Measurements from ENCODE around the gene NKIRAS2. TPM values are rescaled to one million over a fixed set of nuclear protein-coding genes. Genes with fewer than 3 reads are reported as not detected.
A peak's percentile ranks its signal among the peaks of the same experiment; 100 is the strongest.

NKIRAS2 gene
- total and polyA plus RNA-seq, 4 donors, result 16.4 to 20.7 (median 17.4) TPM

DNA sequence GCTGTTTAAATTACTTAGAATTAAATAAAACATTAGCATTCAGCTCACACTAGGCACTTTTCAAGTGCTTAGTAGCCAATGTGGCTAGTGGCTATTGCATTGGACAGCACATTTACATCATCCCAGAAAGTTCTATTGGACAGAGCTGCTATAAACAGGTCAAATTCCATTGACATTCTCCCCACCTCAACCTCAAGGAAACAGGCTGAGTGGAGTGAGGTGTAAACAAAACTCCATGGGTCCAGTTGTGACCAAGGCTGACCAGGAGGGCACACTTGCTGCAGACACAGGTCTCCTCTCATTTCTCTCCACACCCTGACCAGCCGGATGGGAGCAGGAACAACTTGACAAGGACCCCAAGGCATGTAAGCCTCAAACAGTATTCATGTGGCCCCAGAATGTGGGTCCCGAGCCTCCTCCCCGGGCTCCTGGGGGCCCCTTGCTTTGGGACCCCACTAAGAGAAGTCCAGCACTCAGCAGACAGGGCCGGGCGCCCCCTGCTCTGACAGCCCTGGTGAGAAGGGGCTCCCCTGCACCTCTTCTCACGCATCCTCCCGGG, 30.0 kb downstream of the NKIRAS2 start:
- no peak for TF ChIP-seq GABPA (IDR thresholded peaks at IDR 0.05 in 1 of 2, conservative IDR thresholded peaks at IDR 0.05 in 1 of 2)
- Histone ChIP-seq H3K27ac (ENCODE audit: low read depth in 1 of 2, low read length in 2 of 2) (no peak overlapping the region), H3K9ac (ENCODE audit: low read depth in 1 of 2, low read length in 2 of 2) (no peak overlapping the region), H3K4me1 (ENCODE audit: control insufficient read depth in 4 of 4, insufficient read depth in 4 of 4, low read length in 3 of 4) (peaks cover 0 to 5% (median 2%) of the 10 kb centered on the region in 4 donors), H3K27me3 (ENCODE audit: control insufficient read depth in 4 of 4, insufficient read depth in 4 of 4, low read length in 3 of 4) (no peaks in the 10 kb centered on the region), H3K9me3 (ENCODE audit: control insufficient read depth in 4 of 4, low read length in 3 of 4) (no peaks in the 10 kb centered on the region), H3K4me3 (ENCODE audit: low read depth in 1 of 3, low read length in 3 of 3) (peak overlapping the region in 2 of 3 donors; percentile 45 to 65), H3K36me3 (ENCODE audit: control insufficient read depth in 4 of 4, insufficient read depth in 3 of 4, low read depth in 1 of 4, low read length in 3 of 4) (no peaks in the 10 kb centered on the region)
- 6% methylated on average over 7 of the region's 7 CpGs for WGBS
- DNase-seq (ENCODE audit: low spot score), result no peak

DNA sequence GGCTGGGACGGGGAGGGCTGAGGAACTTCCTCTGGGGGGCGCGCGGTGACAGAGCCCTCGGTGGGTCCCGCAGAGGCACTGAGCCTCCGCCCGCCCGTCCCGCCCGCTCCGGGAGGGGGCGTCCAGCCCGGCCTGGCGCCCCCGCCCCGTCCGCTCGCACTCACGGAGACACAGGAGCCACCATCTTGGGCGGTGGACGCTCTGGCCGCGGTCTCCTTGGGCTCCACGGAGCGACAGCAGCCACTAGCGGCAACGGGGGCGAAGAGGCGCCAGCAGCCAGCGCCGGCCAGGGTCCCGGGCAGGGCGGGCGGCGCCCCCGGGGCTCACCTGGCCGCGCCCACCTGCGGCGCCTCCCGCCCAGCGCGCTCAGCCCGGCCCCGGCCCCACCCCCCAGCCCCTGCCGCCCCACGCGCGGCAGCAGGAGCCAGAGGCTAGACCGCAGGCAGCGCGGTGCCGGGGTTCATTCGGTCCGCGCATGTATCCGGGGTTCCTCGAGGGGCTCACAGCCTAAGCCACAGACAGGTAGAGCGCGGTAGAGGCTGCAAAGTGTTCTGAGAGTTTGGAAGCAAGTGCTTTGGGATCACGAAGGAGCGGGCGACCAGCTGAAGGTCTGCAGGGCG, 30.6 kb downstream of the NKIRAS2 start, which contains the start of gene C17orf113:
C17orf113 (minus strand) TSS at position 209 of the 620 bp plus-strand sequence. CDS start 7,225 bp downstream, outside the sequence.
- no peaks in the 10 kb centered on the region for H3K9me3 ChIP-seq (ENCODE audit: control insufficient read depth in 4 of 4, low read length in 3 of 4)
- no peaks in the 10 kb centered on the region for H3K27me3 ChIP-seq (ENCODE audit: control insufficient read depth in 4 of 4, insufficient read depth in 4 of 4, low read length in 3 of 4)
- H3K36me3 ChIP-seq (ENCODE audit: control insufficient read depth in 4 of 4, insufficient read depth in 3 of 4, low read depth in 1 of 4, low read length in 3 of 4), result no peaks in the 10 kb centered on the region
- TF ChIP-seq ZBTB33 (IDR thresholded peaks at IDR 0.05), result no peak
- no peak for TF ChIP-seq GABPA (IDR thresholded peaks at IDR 0.05 in 1 of 2, conservative IDR thresholded peaks at IDR 0.05 in 1 of 2)
- TF ChIP-seq YY1 (IDR thresholded peaks at IDR 0.05), result no peak
- peak; percentile 34 to 53 for TF ChIP-seq RAD21 (IDR thresholded peaks at IDR 0.05)
- TF ChIP-seq SP1 (IDR thresholded peaks at IDR 0.05), result no peak
- TF ChIP-seq HNF4A (conservative IDR thresholded peaks at IDR 0.05), result no peak
- no peak for TF ChIP-seq HNF4G (IDR thresholded peaks at IDR 0.05)
- TF ChIP-seq, protein P1, sequence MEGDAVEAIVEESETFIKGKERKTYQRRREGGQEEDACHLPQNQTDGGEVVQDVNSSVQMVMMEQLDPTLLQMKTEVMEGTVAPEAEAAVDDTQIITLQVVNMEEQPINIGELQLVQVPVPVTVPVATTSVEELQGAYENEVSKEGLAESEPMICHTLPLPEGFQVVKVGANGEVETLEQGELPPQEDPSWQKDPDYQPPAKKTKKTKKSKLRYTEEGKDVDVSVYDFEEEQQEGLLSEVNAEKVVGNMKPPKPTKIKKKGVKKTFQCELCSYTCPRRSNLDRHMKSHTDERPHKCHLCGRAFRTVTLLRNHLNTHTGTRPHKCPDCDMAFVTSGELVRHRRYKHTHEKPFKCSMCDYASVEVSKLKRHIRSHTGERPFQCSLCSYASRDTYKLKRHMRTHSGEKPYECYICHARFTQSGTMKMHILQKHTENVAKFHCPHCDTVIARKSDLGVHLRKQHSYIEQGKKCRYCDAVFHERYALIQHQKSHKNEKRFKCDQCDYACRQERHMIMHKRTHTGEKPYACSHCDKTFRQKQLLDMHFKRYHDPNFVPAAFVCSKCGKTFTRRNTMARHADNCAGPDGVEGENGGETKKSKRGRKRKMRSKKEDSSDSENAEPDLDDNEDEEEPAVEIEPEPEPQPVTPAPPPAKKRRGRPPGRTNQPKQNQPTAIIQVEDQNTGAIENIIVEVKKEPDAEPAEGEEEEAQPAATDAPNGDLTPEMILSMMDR (IDR thresholded peaks at IDR 0.05; ENCODE audit: low read depth, low read length, missing input control), result peak; percentile 14
- TF ChIP-seq FOXA1 (IDR thresholded peaks at IDR 0.05), result no peak
- TF ChIP-seq, protein P2, sequence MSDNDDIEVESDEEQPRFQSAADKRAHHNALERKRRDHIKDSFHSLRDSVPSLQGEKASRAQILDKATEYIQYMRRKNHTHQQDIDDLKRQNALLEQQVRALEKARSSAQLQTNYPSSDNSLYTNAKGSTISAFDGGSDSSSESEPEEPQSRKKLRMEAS (IDR thresholded peaks at IDR 0.05), result no peak
- TF ChIP-seq NR2F2 (IDR thresholded peaks at IDR 0.05), result no peak
- no peak for TF ChIP-seq JUND (IDR thresholded peaks at IDR 0.05)
- H3K4me1 ChIP-seq (ENCODE audit: control insufficient read depth in 4 of 4, insufficient read depth in 4 of 4, low read length in 3 of 4), result peaks cover 0 to 5% (median 2%) of the 10 kb centered on the region in 4 donors
- H3K27ac ChIP-seq (ENCODE audit: low read depth in 1 of 2, low read length in 2 of 2), result no peak within 1 kb of the TSS
- peak within 1 kb of the TSS in 2 of 3 donors; percentile 45 to 65 for H3K4me3 ChIP-seq (ENCODE audit: low read depth in 1 of 3, low read length in 3 of 3)
- 2% methylated on average over 65 of the region's 65 CpGs for WGBS
- DNase-seq (ENCODE audit: low spot score), result peak; percentile 38
- no peak within 1 kb of the TSS for H3K9ac ChIP-seq (ENCODE audit: low read depth in 1 of 2, low read length in 2 of 2)

GRCh38 chr17:42051013-42051400, 31.1 kb downstream of the NKIRAS2 start:
- TF ChIP-seq FOXA2 (IDR thresholded peaks at IDR 0.05) (no peak), JUND (IDR thresholded peaks at IDR 0.05) (no peak), NR2F2 (IDR thresholded peaks at IDR 0.05) (no peak), RXRA (IDR thresholded peaks at IDR 0.05) (peak in 1 of 2 donors; percentile 34)
- peaks cover 0 to 5% (median 2%) of the 10 kb centered on the region in 4 donors for H3K4me1 ChIP-seq (ENCODE audit: control insufficient read depth in 4 of 4, insufficient read depth in 4 of 4, low read length in 3 of 4)
- DNase-seq (ENCODE audit: low spot score), result no peak
- no peak overlapping the region for H3K27ac ChIP-seq (ENCODE audit: low read depth in 1 of 2, low read length in 2 of 2)
- no peaks in the 10 kb centered on the region for H3K27me3 ChIP-seq (ENCODE audit: control insufficient read depth in 4 of 4, insufficient read depth in 4 of 4, low read length in 3 of 4)
- peak overlapping the region in 2 of 3 donors; percentile 6 to 65 for H3K4me3 ChIP-seq (ENCODE audit: low read depth in 1 of 3, low read length in 3 of 3)
- H3K9me3 ChIP-seq (ENCODE audit: control insufficient read depth in 4 of 4, low read length in 3 of 4), result no peaks in the 10 kb centered on the region
- H3K36me3 ChIP-seq (ENCODE audit: control insufficient read depth in 4 of 4, insufficient read depth in 3 of 4, low read depth in 1 of 4, low read length in 3 of 4), result no peaks in the 10 kb centered on the region
- 64% methylated on average over 8 of the region's 8 CpGs for WGBS
- no peak overlapping the region for H3K9ac ChIP-seq (ENCODE audit: low read depth in 1 of 2, low read length in 2 of 2)
